Epithelial cell of proximal tubule (primary cell): Measurements from ENCODE around the gene HIRIP3. TPM values are rescaled to one million over a fixed set of nuclear protein-coding genes. Genes with fewer than 3 reads are reported as not detected.
A peak's percentile ranks its signal among the peaks of the same experiment; 100 is the strongest.
"Not testable (repeated sequence)": the region's sequence is repeated elsewhere in the genome, so short reads cannot be mapped to it uniquely, and the experiment has no call there.

Experiments
- DNase-seq: peaks from one replicate; pipeline ENCODE4 v3.0.0-alpha.2; 2011; ENCODE audit warnings: low read depth
- H3K4me3 ChIP-seq: 2 replicates; pipeline ENCODE4 v1.5.1; 2011; ENCODE audit warnings: low read depth, mild to moderate bottlenecking, low read length
- CTCF ChIP-seq: conservative IDR thresholded peaks from 2 replicates; pipeline ENCODE4 v1.5.1; 2012; ENCODE audit warnings: low read depth, mild to moderate bottlenecking, low read length
- total RNA-seq: library from RNA; depleted of rRNA; stranded (reverse); fragments of >200 nt; gene quantifications from 2 replicates; pipeline ENCODE4 v1.2.3, GENCODE V29; 2015

Gene HIRIP3
- total RNA-seq: 9.5 and 14.0 TPM in 2 replicates

GRCh38 chr16:29995324-29995910, at the start of gene HIRIP3:
TSS of gene HIRIP3 (minus strand) at chr16:29995617. CDS start at chr16:29995605, 12 bp downstream.
- peak within 1 kb of the TSS; percentile 97 for H3K4me3 ChIP-seq
- DNase-seq: peak; percentile 18
- TF ChIP-seq CTCF: no peak

- no peak for DNase-seq
- peak; percentile 56 for TF ChIP-seq CTCF
- no peak overlapping the region for H3K4me3 ChIP-seq
Observed at GRCh38 chr16:30041841-30042240, 46.4 kb upstream of the HIRIP3 start.

GRCh38 chr16:30040690-30041089, 45.3 kb upstream of the HIRIP3 start:
- not testable (repeated sequence) for H3K4me3 ChIP-seq, DNase-seq

- H3K4me3 ChIP-seq: no peak overlapping the region
- no peak for TF ChIP-seq CTCF
- DNase-seq: no peak
Observed at GRCh38 chr16:30040221-30040620, 44.8 kb upstream of the HIRIP3 start.

- no peak for TF ChIP-seq CTCF
- H3K4me3 ChIP-seq: no peak overlapping the region
- DNase-seq: no peak
Observed at GRCh38 chr16:30033270-30033669, 37.9 kb upstream of the HIRIP3 start.

- peak; percentile 91 for TF ChIP-seq CTCF
- DNase-seq: no peak
- no peak overlapping the region for H3K4me3 ChIP-seq
Observed at GRCh38 chr16:30032083-30032819, 36.8 kb upstream of the HIRIP3 start.

GRCh38 chr16:30031477-30031918, 36.1 kb upstream of the HIRIP3 start:
- no peak for DNase-seq
- TF ChIP-seq CTCF: no peak
- H3K4me3 ChIP-seq: no peak overlapping the region
